AG10803 (cell line): ENCODE data around the gene NR3C2.

Source experiments
- DNase-seq: peaks from one replicate; pipeline ENCODE4 v3.0.0; 2010; ENCODE audit warnings: low read depth
- H3K4me3 ChIP-seq: 2 replicates; pipeline ENCODE4 v1.5.1; 2011; ENCODE audit warnings: mild to moderate bottlenecking, low read length, control low read depth
- CTCF ChIP-seq: conservative IDR thresholded peaks from 2 replicates; pipeline ENCODE4 v1.5.1; 2011; ENCODE audit warnings: mild to moderate bottlenecking, low read length, control low read depth, inconsistent platforms

Gene NR3C2

DNA sequence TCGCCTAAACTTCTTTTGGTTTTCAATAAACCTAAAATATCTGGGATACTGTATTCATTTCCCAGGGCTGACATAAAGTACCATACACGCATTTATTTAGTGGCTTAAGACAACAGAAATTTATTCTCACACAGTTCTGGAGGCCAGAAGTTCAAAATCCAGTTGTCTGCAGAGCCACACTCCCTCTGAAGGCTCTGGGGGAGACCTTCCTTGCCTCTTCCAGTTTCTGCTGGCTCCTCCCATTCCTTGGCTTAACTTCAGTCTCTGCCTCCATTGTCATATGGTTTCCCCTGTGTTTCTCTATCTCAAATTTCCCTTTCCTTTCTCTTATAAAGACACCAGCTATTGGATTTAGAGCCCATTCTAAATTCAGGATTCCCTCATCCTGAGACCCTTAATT, 44.4 kb downstream of the NR3C2 start:
- DNase-seq, result no peak
- TF ChIP-seq CTCF, result no peak
- H3K4me3 ChIP-seq, result no peak overlapping the region

DNA sequence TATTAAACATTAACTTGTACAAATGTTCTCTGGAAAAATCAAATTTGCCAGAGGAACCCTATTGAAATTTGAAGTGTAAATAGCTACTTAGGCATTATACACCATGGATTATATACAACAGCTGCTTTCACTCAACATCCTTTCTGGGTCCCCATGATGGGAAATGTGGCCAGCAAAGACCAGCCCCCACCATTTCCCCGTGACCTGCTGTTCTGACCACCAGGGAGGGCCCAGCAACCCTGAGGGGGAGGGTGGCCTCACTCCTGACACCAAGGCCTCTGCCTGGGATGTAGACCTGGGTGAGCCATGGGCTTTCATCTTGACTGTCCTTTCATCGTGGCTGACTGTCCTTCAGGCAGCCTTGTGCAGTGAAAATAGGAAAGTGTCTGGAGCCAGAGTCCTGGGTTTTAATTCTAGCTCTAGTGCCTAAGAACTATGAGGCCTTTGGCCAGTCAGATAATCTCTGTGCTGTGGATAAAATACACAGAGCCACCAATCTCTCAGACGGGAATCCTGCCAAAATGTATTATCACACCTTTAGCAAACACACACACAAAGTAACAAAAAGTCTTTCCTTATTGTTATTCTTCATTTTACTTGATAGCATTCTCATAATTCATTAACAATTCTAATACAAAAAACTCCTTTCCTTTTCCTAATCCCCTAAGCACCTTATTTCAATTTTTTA, 45.1 kb downstream of the NR3C2 start:
- no peak for DNase-seq
- H3K4me3 ChIP-seq, result no peak overlapping the region

GRCh38 chr4:148395771-148396170, 46.4 kb downstream of the NR3C2 start:
- no peak for TF ChIP-seq CTCF
- H3K4me3 ChIP-seq, result no peak overlapping the region
- DNase-seq, result no peak

More for the DNA sequence above, 45.1 kb downstream of the NR3C2 start:
- no peak for TF ChIP-seq CTCF

GRCh38 chr4:148391056-148391455, 51.2 kb downstream of the NR3C2 start:
- no peak for DNase-seq
- no peak for TF ChIP-seq CTCF
- no peak overlapping the region for H3K4me3 ChIP-seq

GRCh38 chr4:148390311-148390710, 51.9 kb downstream of the NR3C2 start:
- no peak for TF ChIP-seq CTCF
- DNase-seq, result no peak
- H3K4me3 ChIP-seq, result no peak overlapping the region

DNA sequence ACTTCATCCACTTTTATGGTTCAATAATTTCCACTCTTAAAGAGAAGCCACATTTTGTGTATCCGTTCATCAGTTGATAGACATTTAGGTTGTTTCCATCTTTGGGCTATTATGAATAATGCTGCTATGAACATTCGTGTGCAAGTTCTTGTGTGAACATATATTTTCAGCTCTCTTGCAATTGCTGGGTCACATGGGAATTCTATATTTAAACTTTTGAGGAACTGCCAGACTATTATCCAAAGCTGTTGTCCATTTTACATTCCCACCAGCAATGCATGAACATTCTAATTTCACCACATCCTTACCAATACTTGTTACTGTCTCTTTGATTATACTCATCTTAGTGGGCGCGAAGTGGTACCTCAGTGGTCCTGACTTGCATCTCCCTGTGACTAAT, 61.9 kb downstream of the NR3C2 start:
- H3K4me3 ChIP-seq, result no peak overlapping the region
- TF ChIP-seq CTCF, result no peak
- no peak for DNase-seq

DNA sequence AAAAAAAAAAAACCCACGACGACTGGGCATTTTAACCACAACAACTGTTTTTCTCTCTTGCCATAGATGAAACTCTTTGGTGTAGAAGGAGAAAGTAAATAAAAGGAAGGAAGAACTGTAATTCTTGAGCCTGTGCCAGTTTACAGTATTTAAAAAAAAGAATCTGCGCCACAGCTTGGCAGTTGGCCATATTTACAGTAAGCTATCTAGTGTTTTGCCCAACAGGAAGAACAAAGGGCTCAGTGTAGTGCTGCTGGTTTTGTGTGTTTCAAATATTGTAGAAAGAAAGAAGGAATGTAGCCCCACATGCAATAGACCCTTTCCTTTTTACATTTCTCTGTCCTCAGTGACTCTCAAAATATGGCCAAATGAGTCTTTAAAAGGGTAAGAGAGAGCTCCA, 66.1 kb downstream of the NR3C2 start:
- H3K4me3 ChIP-seq, result no peak overlapping the region
- TF ChIP-seq CTCF, result no peak
- DNase-seq, result peak; percentile 11
